Stimulated activated effector memory CD8-positive, alpha-beta T cell treated with anti-CD3 and anti-CD28 coated beads, Interleukin-12 subunit alpha, Interleukin-12 subunit beta, amount 100 ng/mL, for 72 hours (primary cell): Measurements from ENCODE around the gene ARMH2.

Experiments
- ATAC-seq: fragments of 150-1000 bp; cut with Tn5 transposase; 2 replicates; pipeline ENCODE4 v1.10.0; 2021
- DNase-seq, 2 donors: peaks; one replicate each; pipeline ENCODE4 v3.0.0; 2021 to 2022; ENCODE audit warnings: low spot score in 2 of 2
- H3K27ac Mint-ChIP-seq: one replicate; pipeline ENCODE4 v1.8.0; 2022; ENCODE audit warnings: mild to moderate bottlenecking, mixed read lengths
- H3K36me3 Mint-ChIP-seq: one replicate; pipeline ENCODE4 v1.8.0; 2022; ENCODE audit warnings: mild to moderate bottlenecking, mixed read lengths
- H3K4me1 Mint-ChIP-seq: one replicate; pipeline ENCODE4 v1.8.0; 2022; ENCODE audit warnings: mixed read lengths
- H3K4me3 Mint-ChIP-seq: one replicate; pipeline ENCODE4 v1.8.0; 2022; ENCODE audit warnings: mild to moderate bottlenecking, mixed read lengths
- H3K9me3 Mint-ChIP-seq: one replicate; pipeline ENCODE4 v1.8.0; 2022; ENCODE audit warnings: mixed read lengths

The ARMH2 gene

GRCh38 chr6:24798740-24799540 lies at the start of gene ARMH2:
Gene ARMH2 (minus strand): TSS chr6:24798917. CDS start chr6:24798857, 60 bp downstream.
- Mint-ChIP-seq H3K27ac (no peak within 1 kb of the TSS), H3K36me3 (peaks cover 36% of the 10 kb centered on the region), H3K4me3 (no peak within 1 kb of the TSS), H3K4me1 (peaks cover 14% of the 10 kb centered on the region), H3K9me3 (no peaks in the 10 kb centered on the region)
- no peak for ATAC-seq
- no peak for DNase-seq

- H3K36me3 Mint-ChIP-seq: peaks cover 100% of the 10 kb centered on the region
- H3K9me3 Mint-ChIP-seq: no peaks in the 10 kb centered on the region
- DNase-seq (no peak), ATAC-seq (no peak)
- peaks cover 33% of the 10 kb centered on the region for H3K4me1 Mint-ChIP-seq
- H3K4me3 Mint-ChIP-seq: no peak overlapping the region
- H3K27ac Mint-ChIP-seq: peak overlapping the region; percentile 84
These were observed 49.7 kb upstream of the ARMH2 start for GRCh38 chr6:24848461-24848860.

- peak overlapping the region; percentile 91 for H3K27ac Mint-ChIP-seq
- H3K36me3 Mint-ChIP-seq: peaks cover 100% of the 10 kb centered on the region
- no peak overlapping the region for H3K4me3 Mint-ChIP-seq
- ATAC-seq: no peak
- H3K4me1 Mint-ChIP-seq: peaks cover 42% of the 10 kb centered on the region
- no peaks in the 10 kb centered on the region for H3K9me3 Mint-ChIP-seq
- no peak for DNase-seq
These were observed 48.7 kb upstream of the ARMH2 start for GRCh38 chr6:24847402-24847801.

- DNase-seq (no peak), ATAC-seq (no peak)
- no peaks in the 10 kb centered on the region for H3K9me3 Mint-ChIP-seq
- no peak overlapping the region for H3K4me3 Mint-ChIP-seq
- H3K4me1 Mint-ChIP-seq: peaks cover 60% of the 10 kb centered on the region
- H3K27ac Mint-ChIP-seq: peak overlapping the region; percentile 79
- peaks cover 100% of the 10 kb centered on the region for H3K36me3 Mint-ChIP-seq
These were observed 46.9 kb upstream of the ARMH2 start for GRCh38 chr6:24845578-24845977.

- Mint-ChIP-seq H3K9me3 (no peaks in the 10 kb centered on the region), H3K4me1 (peaks cover 66% of the 10 kb centered on the region), H3K27ac (peak overlapping the region; percentile 79), H3K36me3 (peaks cover 100% of the 10 kb centered on the region), H3K4me3 (no peak overlapping the region)
- DNase-seq: no peak
- no peak for ATAC-seq
These were observed 46.2 kb upstream of the ARMH2 start for GRCh38 chr6:24844903-24845302.

- Mint-ChIP-seq H3K4me3 (no peak overlapping the region), H3K4me1 (peaks cover 61% of the 10 kb centered on the region), H3K27ac (peak overlapping the region; percentile 26)
These were observed 45.3 kb upstream of the ARMH2 start for GRCh38 chr6:24844061-24844460.

GRCh38 chr6:24840187-24840586 lies 41.5 kb upstream of the ARMH2 start:
- Mint-ChIP-seq H3K4me1 (peaks cover 44% of the 10 kb centered on the region), H3K36me3 (peaks cover 94% of the 10 kb centered on the region), H3K9me3 (no peaks in the 10 kb centered on the region), H3K4me3 (no peak overlapping the region), H3K27ac (peak overlapping the region; percentile 87)
- DNase-seq (no peak), ATAC-seq (no peak)

More at GRCh38 chr6:24844061-24844460, 45.3 kb upstream of the ARMH2 start:
- no peaks in the 10 kb centered on the region for H3K9me3 Mint-ChIP-seq
- ATAC-seq: no peak
- DNase-seq: no peak
- H3K36me3 Mint-ChIP-seq: peaks cover 100% of the 10 kb centered on the region

- no peak for ATAC-seq
These were observed 40.3 kb upstream of the ARMH2 start for GRCh38 chr6:24838994-24839393.

GRCh38 chr6:24838081-24838480 lies 39.4 kb upstream of the ARMH2 start:
- H3K36me3 Mint-ChIP-seq: peaks cover 94% of the 10 kb centered on the region
- ATAC-seq: no peak
- no peak for DNase-seq
- H3K4me3 Mint-ChIP-seq: no peak overlapping the region
- H3K4me1 Mint-ChIP-seq: peaks cover 44% of the 10 kb centered on the region
- peak overlapping the region; percentile 67 for H3K27ac Mint-ChIP-seq
- H3K9me3 Mint-ChIP-seq: peaks cover 3% of the 10 kb centered on the region

More at GRCh38 chr6:24838994-24839393, 40.3 kb upstream of the ARMH2 start:
- peaks cover 3% of the 10 kb centered on the region for H3K9me3 Mint-ChIP-seq
- H3K36me3 Mint-ChIP-seq: peaks cover 94% of the 10 kb centered on the region
- H3K4me3 Mint-ChIP-seq: no peak overlapping the region
- DNase-seq: no peak
- peak overlapping the region; percentile 87 for H3K27ac Mint-ChIP-seq
- peaks cover 45% of the 10 kb centered on the region for H3K4me1 Mint-ChIP-seq

- ATAC-seq (no peak), DNase-seq (no peak)
- Mint-ChIP-seq H3K36me3 (peaks cover 94% of the 10 kb centered on the region), H3K9me3 (peaks cover 3% of the 10 kb centered on the region), H3K27ac (peak overlapping the region; percentile 92), H3K4me1 (peaks cover 24% of the 10 kb centered on the region), H3K4me3 (no peak overlapping the region)
These were observed 37.4 kb upstream of the ARMH2 start for GRCh38 chr6:24836109-24836508.

GRCh38 chr6:24833711-24834386 lies 35.1 kb upstream of the ARMH2 start:
- no peak for DNase-seq
- Mint-ChIP-seq H3K4me3 (no peak overlapping the region), H3K9me3 (peaks cover 3% of the 10 kb centered on the region), H3K4me1 (peaks cover 12% of the 10 kb centered on the region), H3K36me3 (peaks cover 94% of the 10 kb centered on the region), H3K27ac (peak overlapping the region; percentile 92)
- peak; percentile 45 for ATAC-seq

GRCh38 chr6:24832794-24833193 lies 34.1 kb upstream of the ARMH2 start:
- Mint-ChIP-seq H3K4me1 (peaks cover 6% of the 10 kb centered on the region), H3K27ac (peak overlapping the region; percentile 92), H3K9me3 (peaks cover 3% of the 10 kb centered on the region), H3K4me3 (no peak overlapping the region), H3K36me3 (peaks cover 94% of the 10 kb centered on the region)
- no peak for ATAC-seq
- DNase-seq: no peak

- peaks cover 94% of the 10 kb centered on the region for H3K36me3 Mint-ChIP-seq
- H3K9me3 Mint-ChIP-seq: peaks cover 3% of the 10 kb centered on the region
- DNase-seq: no peak
- peak overlapping the region; percentile 92 for H3K27ac Mint-ChIP-seq
- H3K4me3 Mint-ChIP-seq: no peak overlapping the region
- no peak for ATAC-seq
- peaks cover 6% of the 10 kb centered on the region for H3K4me1 Mint-ChIP-seq
These were observed 33.3 kb upstream of the ARMH2 start for GRCh38 chr6:24831771-24832716.

- H3K36me3 Mint-ChIP-seq: peaks cover 100% of the 10 kb centered on the region
- peaks cover 6% of the 10 kb centered on the region for H3K4me1 Mint-ChIP-seq
- DNase-seq (no peak), ATAC-seq (no peak)
- peak overlapping the region; percentile 92 for H3K27ac Mint-ChIP-seq
- H3K4me3 Mint-ChIP-seq: no peak overlapping the region
- H3K9me3 Mint-ChIP-seq: peaks cover 3% of the 10 kb centered on the region
These were observed 30.9 kb upstream of the ARMH2 start for GRCh38 chr6:24829657-24830056.

- Mint-ChIP-seq H3K27ac (peak overlapping the region; percentile 87), H3K4me3 (no peak overlapping the region), H3K4me1 (no peaks in the 10 kb centered on the region), H3K9me3 (no peaks in the 10 kb centered on the region), H3K36me3 (peaks cover 100% of the 10 kb centered on the region)
- no peak for DNase-seq
- no peak for ATAC-seq
These were observed 29.3 kb upstream of the ARMH2 start for GRCh38 chr6:24827970-24828369.
